Measurements from ENCODE around the gene KRTAP4-3. TPM values are rescaled to one million over a fixed set of nuclear protein-coding genes. Genes with fewer than 3 reads are reported as not detected.
"Not testable (repeated sequence)": the region's sequence is repeated elsewhere in the genome, so short reads cannot be mapped to it uniquely, and the experiment has no call there.

The KRTAP4-3 gene
- total RNA-seq, 1 donor from 2014 or later = not detected

- no peaks in the 10 kb centered on the region for H3K9me3 ChIP-seq
- intact Hi-C loops (cut with DNase I) = no loop called here
- no peak for TF ChIP-seq CTCF (IDR thresholded peaks at IDR 0.05)
These were observed 18.0 kb downstream of the KRTAP4-3 start for GRCh38 chr17:41150026-41150425.

GRCh38 chr17:41149652-41149985 is 18.4 kb downstream of the KRTAP4-3 start, which contains the start of gene KRTAP4-5:
Gene KRTAP4-5 (minus strand): TSS chr17:41149825. CDS start chr17:41149767, 58 bp downstream.
- Histone ChIP-seq H3K36me3 (no peaks in the 10 kb centered on the region), H3K9me3 (no peaks in the 10 kb centered on the region), H3K4me3 (no peak within 1 kb of the TSS), H3K27ac (no peak within 1 kb of the TSS), H3K27me3 (no peaks in the 10 kb centered on the region), H3K4me1 (no peaks in the 10 kb centered on the region)
- DNase-seq (no peak), ATAC-seq (no peak)
- intact Hi-C loops (cut with DNase I) = no loop called here
- TF ChIP-seq CTCF (IDR thresholded peaks at IDR 0.05) = no peak

More at GRCh38 chr17:41150026-41150425, 18.0 kb downstream of the KRTAP4-3 start:
- H3K4me3 ChIP-seq = no peak overlapping the region
- H3K4me1 ChIP-seq = no peaks in the 10 kb centered on the region
- H3K27ac ChIP-seq = no peak overlapping the region
- ATAC-seq = no peak
- H3K36me3 ChIP-seq = no peaks in the 10 kb centered on the region
- no peak for DNase-seq
- no peaks in the 10 kb centered on the region for H3K27me3 ChIP-seq

GRCh38 chr17:41148971-41149651 is 18.9 kb downstream of the KRTAP4-3 start:
- H3K4me3 ChIP-seq; H3K9me3 ChIP-seq; DNase-seq; intact Hi-C loops (cut with DNase I); H3K27ac ChIP-seq; H3K36me3 ChIP-seq; H3K27me3 ChIP-seq; H3K4me1 ChIP-seq; ATAC-seq: not testable (repeated sequence)

GRCh38 chr17:41147531-41148204 is 20.4 kb downstream of the KRTAP4-3 start:
- peaks cover 6% of the 10 kb centered on the region for H3K9me3 ChIP-seq
- intact Hi-C loops (cut with DNase I) = no loop called here

GRCh38 chr17:41145261-41145660 is 22.8 kb downstream of the KRTAP4-3 start:
- peaks cover 10% of the 10 kb centered on the region for H3K9me3 ChIP-seq
- TF ChIP-seq CTCF (IDR thresholded peaks at IDR 0.05) = no peak

More at GRCh38 chr17:41147531-41148204, 20.4 kb downstream of the KRTAP4-3 start:
- DNase-seq (no peak), ATAC-seq (no peak)
- no peaks in the 10 kb centered on the region for H3K36me3 ChIP-seq
- no peaks in the 10 kb centered on the region for H3K4me1 ChIP-seq
- TF ChIP-seq CTCF (IDR thresholded peaks at IDR 0.05) = no peak
- H3K27ac ChIP-seq = no peak overlapping the region
- no peaks in the 10 kb centered on the region for H3K27me3 ChIP-seq
- H3K4me3 ChIP-seq = no peak overlapping the region

GRCh38 chr17:41144846-41145245 is 23.2 kb downstream of the KRTAP4-3 start:
- Histone ChIP-seq H3K27me3 (no peaks in the 10 kb centered on the region), H3K9me3 (peaks cover 11% of the 10 kb centered on the region), H3K27ac (no peak overlapping the region), H3K4me1 (no peaks in the 10 kb centered on the region), H3K4me3 (no peak overlapping the region), H3K36me3 (no peaks in the 10 kb centered on the region)
- TF ChIP-seq CTCF (IDR thresholded peaks at IDR 0.05) = no peak
- ATAC-seq (no peak), DNase-seq (no peak)
- intact Hi-C loops (cut with DNase I) = no loop called here

More at GRCh38 chr17:41145261-41145660, 22.8 kb downstream of the KRTAP4-3 start:
- DNase-seq (no peak), ATAC-seq (no peak)
- Histone ChIP-seq H3K27me3 (no peaks in the 10 kb centered on the region), H3K27ac (no peak overlapping the region), H3K4me3 (no peak overlapping the region), H3K36me3 (no peaks in the 10 kb centered on the region), H3K4me1 (no peaks in the 10 kb centered on the region)
- intact Hi-C loops (cut with DNase I) = no loop called here
